ENCODE results near the gene TMEM163.

- TF ChIP-seq POLR2AphosphoS5 (IDR thresholded peaks at IDR 0.05) (no peak), POLR2A (IDR thresholded peaks at IDR 0.05) (no peak), EP300 (IDR thresholded peaks at IDR 0.05) (no peak)
- TF ChIP-seq, protein P1, sequence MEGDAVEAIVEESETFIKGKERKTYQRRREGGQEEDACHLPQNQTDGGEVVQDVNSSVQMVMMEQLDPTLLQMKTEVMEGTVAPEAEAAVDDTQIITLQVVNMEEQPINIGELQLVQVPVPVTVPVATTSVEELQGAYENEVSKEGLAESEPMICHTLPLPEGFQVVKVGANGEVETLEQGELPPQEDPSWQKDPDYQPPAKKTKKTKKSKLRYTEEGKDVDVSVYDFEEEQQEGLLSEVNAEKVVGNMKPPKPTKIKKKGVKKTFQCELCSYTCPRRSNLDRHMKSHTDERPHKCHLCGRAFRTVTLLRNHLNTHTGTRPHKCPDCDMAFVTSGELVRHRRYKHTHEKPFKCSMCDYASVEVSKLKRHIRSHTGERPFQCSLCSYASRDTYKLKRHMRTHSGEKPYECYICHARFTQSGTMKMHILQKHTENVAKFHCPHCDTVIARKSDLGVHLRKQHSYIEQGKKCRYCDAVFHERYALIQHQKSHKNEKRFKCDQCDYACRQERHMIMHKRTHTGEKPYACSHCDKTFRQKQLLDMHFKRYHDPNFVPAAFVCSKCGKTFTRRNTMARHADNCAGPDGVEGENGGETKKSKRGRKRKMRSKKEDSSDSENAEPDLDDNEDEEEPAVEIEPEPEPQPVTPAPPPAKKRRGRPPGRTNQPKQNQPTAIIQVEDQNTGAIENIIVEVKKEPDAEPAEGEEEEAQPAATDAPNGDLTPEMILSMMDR (IDR thresholded peaks at IDR 0.05) = no peak
Measured at GRCh38 chr2:134491771-134492441, 226.9 kb downstream of the TMEM163 start.
